Measurements from ENCODE around the gene ZNF543.

DNA sequence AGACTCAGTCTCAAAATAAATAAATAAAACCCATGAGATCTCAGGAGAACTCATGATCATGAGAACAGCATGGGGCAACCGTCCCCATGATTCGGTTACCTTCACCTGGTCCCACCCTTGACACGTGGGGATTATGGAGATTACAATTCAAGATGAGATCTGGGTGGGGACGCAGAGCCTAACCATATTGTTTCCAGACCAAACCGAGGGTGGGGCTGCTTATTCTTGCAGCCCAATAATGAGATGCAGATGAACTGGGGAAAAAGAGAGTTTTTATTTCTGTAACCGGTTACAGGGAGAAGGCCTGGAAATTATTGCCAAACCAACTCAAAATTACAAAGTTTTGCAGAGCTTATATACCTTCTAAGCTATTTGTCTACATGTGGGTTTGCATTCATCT is 55.9 kb downstream of the ZNF543 start:
- TF ChIP-seq POLR2A (IDR thresholded peaks at IDR 0.05; ENCODE audit: low read length) (no peak), GATA1 (IDR thresholded peaks at IDR 0.05; ENCODE audit: low read depth, low read length) (no peak)

Measured in erythroblast (primary cell).